ENCODE results near the gene CDK8.
"Not testable (repeated sequence)": the region's sequence is repeated elsewhere in the genome, so short reads cannot be mapped to it uniquely, and the experiment has no call there.

The CDK8 gene

GRCh38 chr13:26254583-26255111 is 718 bp downstream of the CDK8 start:
- no peak for DNase-seq

- DNase-seq: no peak
These were observed 1.2 kb downstream of the CDK8 start for GRCh38 chr13:26255115-26255514.

GRCh38 chr13:26255691-26256277 is 1.9 kb downstream of the CDK8 start:
- no peak for DNase-seq

- no peak for DNase-seq
These were observed 3.1 kb downstream of the CDK8 start for GRCh38 chr13:26257049-26257448.

GRCh38 chr13:26259634-26260033 is 5.7 kb downstream of the CDK8 start:
- DNase-seq: no peak

GRCh38 chr13:26262156-26262555 is 8.2 kb downstream of the CDK8 start:
- no peak for DNase-seq

- DNase-seq: no peak
These were observed 12.4 kb downstream of the CDK8 start for GRCh38 chr13:26266311-26266710.

GRCh38 chr13:26270707-26271106 is 16.8 kb downstream of the CDK8 start:
- DNase-seq: no peak

GRCh38 chr13:26272621-26273020 is 18.7 kb downstream of the CDK8 start:
- DNase-seq: no peak

GRCh38 chr13:26280295-26280694 is 26.4 kb downstream of the CDK8 start:
- DNase-seq: no peak

- no peak for DNase-seq
These were observed 26.9 kb downstream of the CDK8 start for GRCh38 chr13:26280822-26281221.

- not testable (repeated sequence) for DNase-seq
These were observed 32.0 kb downstream of the CDK8 start for GRCh38 chr13:26285911-26286310.

- DNase-seq: not testable (repeated sequence)
These were observed 34.9 kb downstream of the CDK8 start for GRCh38 chr13:26288838-26289237.

- DNase-seq: no peak
These were observed 41.9 kb downstream of the CDK8 start for GRCh38 chr13:26295812-26296211.

GRCh38 chr13:26299168-26299750 is 45.3 kb downstream of the CDK8 start:
- DNase-seq: no peak

- DNase-seq: no peak
These were observed 46.2 kb downstream of the CDK8 start for GRCh38 chr13:26300140-26300539.

GRCh38 chr13:26305676-26306075 is 51.7 kb downstream of the CDK8 start:
- no peak for DNase-seq

GRCh38 chr13:26307701-26308100 is 53.8 kb downstream of the CDK8 start:
- no peak for DNase-seq

- no peak for DNase-seq
These were observed 54.3 kb downstream of the CDK8 start for GRCh38 chr13:26308250-26308649.

GRCh38 chr13:26308836-26309235 is 54.9 kb downstream of the CDK8 start:
- DNase-seq: no peak

- no peak for DNase-seq
These were observed 56.1 kb downstream of the CDK8 start for GRCh38 chr13:26310003-26310402.

GRCh38 chr13:26310470-26310869 is 56.5 kb downstream of the CDK8 start:
- DNase-seq: no peak

- not testable (repeated sequence) for DNase-seq
These were observed 58.1 kb downstream of the CDK8 start for GRCh38 chr13:26312019-26312418.

- not testable (repeated sequence) for DNase-seq
These were observed 62.2 kb downstream of the CDK8 start for GRCh38 chr13:26316095-26316494.

GRCh38 chr13:26320766-26321165 is 66.8 kb downstream of the CDK8 start:
- no peak for DNase-seq
